Measurements from ENCODE around the gene TXNDC9. TPM values are rescaled to one million over a fixed set of nuclear protein-coding genes. Genes with fewer than 3 reads are reported as not detected.
"Not testable (repeated sequence)": the region's sequence is repeated elsewhere in the genome, so short reads cannot be mapped to it uniquely, and the experiment has no call there.

TXNDC9 gene
- total RNA-seq, 1 donor from 2014 or later: 21.9 TPM

- Histone ChIP-seq H3K27ac (peak overlapping the region; percentile 94), H3K4me1 (peaks cover 25% of the 10 kb centered on the region), H3K27me3 (no peaks in the 10 kb centered on the region), H3K36me3 (no peaks in the 10 kb centered on the region), H3K4me3 (peak overlapping the region; percentile 90), H3K9me3 (no peaks in the 10 kb centered on the region)
- DNase-seq (no peak), ATAC-seq (no peak)
- intact Hi-C loops (cut with DNase I): no loop called here
- TF ChIP-seq CTCF (IDR thresholded peaks at IDR 0.05): no peak
Measured at GRCh38 chr2:99338029-99338585, 2.0 kb upstream of the TXNDC9 start.

- H3K4me1 ChIP-seq: peaks cover 25% of the 10 kb centered on the region
- peaks cover 7% of the 10 kb centered on the region for H3K36me3 ChIP-seq
- intact Hi-C loops (cut with DNase I): no loop called here
- peak; percentile 70 for TF ChIP-seq CTCF (IDR thresholded peaks at IDR 0.05)
- H3K9me3 ChIP-seq: no peaks in the 10 kb centered on the region
- peak within 1 kb of the TSS; percentile 94 for H3K27ac ChIP-seq
- peak within 1 kb of the TSS; percentile 90 for H3K4me3 ChIP-seq
- H3K27me3 ChIP-seq: no peaks in the 10 kb centered on the region
- DNase-seq (peak; percentile 99), ATAC-seq (peak; percentile 94)
Measured at GRCh38 chr2:99337113-99338028, 1.2 kb upstream of the TXNDC9 start, which contains the start of gene EIF5B. EIF5B (plus strand) TSS chr2:99337389; CDS start chr2:99337555, 166 bp downstream.

- Histone ChIP-seq H3K4me1 (peaks cover 25% of the 10 kb centered on the region), H3K36me3 (peaks cover 13% of the 10 kb centered on the region), H3K27me3 (no peaks in the 10 kb centered on the region), H3K4me3 (peak overlapping the region; percentile 90), H3K27ac (peak overlapping the region; percentile 94), H3K9me3 (no peaks in the 10 kb centered on the region)
- intact Hi-C loops (cut with DNase I): no loop called here
- ATAC-seq (no peak), DNase-seq (no peak)
- no peak for TF ChIP-seq CTCF (IDR thresholded peaks at IDR 0.05)
Measured at GRCh38 chr2:99336804-99337112, 625 bp upstream of the TXNDC9 start.

GRCh38 chr2:99325384-99325783 is 10.7 kb downstream of the TXNDC9 start:
- DNase-seq (no peak), ATAC-seq (no peak)
- no peaks in the 10 kb centered on the region for H3K9me3 ChIP-seq
- no peaks in the 10 kb centered on the region for H3K27me3 ChIP-seq
- H3K36me3 ChIP-seq: peaks cover 90% of the 10 kb centered on the region
- no peak for TF ChIP-seq CTCF (IDR thresholded peaks at IDR 0.05)
- H3K4me3 ChIP-seq: no peak overlapping the region
- no peaks in the 10 kb centered on the region for H3K4me1 ChIP-seq
- no peak overlapping the region for H3K27ac ChIP-seq
- intact Hi-C loops (cut with DNase I): no loop called here

- DNase-seq; H3K27me3 ChIP-seq; ATAC-seq; H3K27ac ChIP-seq; H3K9me3 ChIP-seq; H3K4me1 ChIP-seq; H3K4me3 ChIP-seq; intact Hi-C loops (cut with DNase I): not testable (repeated sequence)
- H3K36me3 ChIP-seq: peaks cover 50% of the 10 kb centered on the region
Measured at GRCh38 chr2:99317873-99318200, 18.3 kb downstream of the TXNDC9 start.

GRCh38 chr2:99317161-99317872 is 18.8 kb downstream of the TXNDC9 start:
- Histone ChIP-seq H3K36me3 (peaks cover 45% of the 10 kb centered on the region), H3K27me3 (no peaks in the 10 kb centered on the region), H3K4me3 (no peak overlapping the region), H3K9me3 (no peaks in the 10 kb centered on the region), H3K4me1 (no peaks in the 10 kb centered on the region), H3K27ac (no peak overlapping the region)
- DNase-seq: no peak
- intact Hi-C loops (cut with DNase I): no loop called here
- ATAC-seq: no peak
- no peak for TF ChIP-seq CTCF (IDR thresholded peaks at IDR 0.05)

GRCh38 chr2:99301097-99301496 is 35.0 kb downstream of the TXNDC9 start, which contains the start of gene LYG1:
LYG1 (minus strand) TSS chr2:99301197; CDS start chr2:99295670, 5,527 bp downstream.
- H3K27ac ChIP-seq; H3K9me3 ChIP-seq; intact Hi-C loops (cut with DNase I); DNase-seq; H3K4me3 ChIP-seq; H3K4me1 ChIP-seq; H3K36me3 ChIP-seq; ATAC-seq; H3K27me3 ChIP-seq: not testable (repeated sequence)

Measured in upper lobe of right lung (tissue), 1 donor.